Hepatocyte (in vitro differentiated cells): ENCODE measurements around the gene ALDOB. TPM values are rescaled to one million over a fixed set of nuclear protein-coding genes. Genes with fewer than 3 reads are reported as not detected.

ENCODE experiments used
- DNase-seq: peaks from one replicate; pipeline ENCODE4 v3.0.0-alpha.2; 2016; ENCODE audit warnings: low spot score
- H2AFZ ChIP-seq: fragments of 200-600 bp; sonication (generic); 2 replicates; pipeline ENCODE4 v1.6.0; 2016; ENCODE audit warnings: antibody characterized with exemption, mild to moderate bottlenecking
- H3K27ac ChIP-seq: fragments of 200-600 bp; sonication (generic); 2 replicates; pipeline ENCODE4 v1.5.1; 2016; ENCODE audit warnings: mild to moderate bottlenecking
- H3K27me3 ChIP-seq: fragments of 200-600 bp; sonication (generic); 2 replicates; pipeline ENCODE4 v1.6.1; 2016
- H3K36me3 ChIP-seq: fragments of 200-600 bp; sonication (generic); replicated peaks from 2 replicates; pipeline ENCODE4 v1.5.1; 2016; ENCODE audit warnings: low read depth; ENCODE audit not compliant: insufficient read depth
- H3K4me1 ChIP-seq: fragments of 200-600 bp; sonication (generic); 2 replicates; pipeline ENCODE4 v1.5.1; 2016; ENCODE audit warnings: mild to moderate bottlenecking, moderate library complexity; ENCODE audit not compliant: insufficient read depth
- H3K4me2 ChIP-seq: fragments of 200-600 bp; sonication (generic); 2 replicates; pipeline ENCODE4 v1.6.0; 2016
- H3K4me3 ChIP-seq: fragments of 200-600 bp; sonication (generic); 2 replicates; pipeline ENCODE4 v1.5.1; 2016; ENCODE audit warnings: mild to moderate bottlenecking
- H3K79me2 ChIP-seq: fragments of 200-600 bp; sonication (generic); 2 replicates; pipeline ENCODE4 v1.6.0; 2017; ENCODE audit warnings: mild to moderate bottlenecking
- H3K9me2 ChIP-seq: fragments of 200-600 bp; sonication (generic); replicated peaks from 2 replicates; pipeline ENCODE4 v1.6.0; 2017; ENCODE audit warnings: mild to moderate bottlenecking; ENCODE audit not compliant: insufficient read depth
- H3K9me3 ChIP-seq: fragments of 200-600 bp; sonication (generic); 2 replicates; pipeline ENCODE4 v1.5.1; 2016; ENCODE audit warnings: low read depth, mild to moderate bottlenecking
- H4K20me1 ChIP-seq: fragments of 200-600 bp; sonication (generic); 2 replicates; pipeline ENCODE4 v1.6.0; 2016; ENCODE audit warnings: mild to moderate bottlenecking; ENCODE audit not compliant: insufficient read depth, poor library complexity, severe bottlenecking
- CTCF ChIP-seq: fragments of 200-600 bp; sonication (generic); IDR thresholded peaks from 2 replicates; pipeline ENCODE4 v1.5.1; 2016; ENCODE audit warnings: antibody characterized with exemption, mild to moderate bottlenecking; ENCODE audit not compliant: poor library complexity
- EZH2 ChIP-seq: fragments of 200-600 bp; sonication (generic); IDR thresholded peaks from 2 replicates; pipeline ENCODE4 v1.6.1; 2016; ENCODE audit warnings: antibody characterized with exemption, mild to moderate bottlenecking, borderline replicate concordance
- EZH2phosphoT487 ChIP-seq: fragments of 200-600 bp; sonication (generic); IDR thresholded peaks from one replicate; pipeline ENCODE4 v1.6.1; 2018; ENCODE audit warnings: antibody characterized with exemption, mild to moderate bottlenecking, low read depth, moderate library complexity; ENCODE audit not compliant: unreplicated experiment, severe bottlenecking
- WGBS: methylation state at CpG from one replicate; pipeline ENCODE4 v1.1.6; 2016; ENCODE audit warnings: low lambda C conversion rate; ENCODE audit errors: missing lambda C conversion rate; 5-methylcytosine and 5-hydroxymethylcytosine counted together
- polyA plus RNA-seq: library from polyadenylated mRNA; unstranded; fragments of >200 nt; fragmentation: Nextera tagmentation; extraction: Ambion mirVana; gene quantifications from 2 replicates; pipeline ENCODE4 v1.2.1, GENCODE V29; 2016
- total RNA-seq: library from RNA; depleted of rRNA; stranded (reverse); fragments of >200 nt; gene quantifications from 2 replicates; pipeline ENCODE4 v1.2.3, GENCODE V29; 2014

Gene ALDOB
- total and polyA plus RNA-seq, 2 experiments from 2014 or later, result 71.6 to 236 TPM

- DNase-seq, result peak; percentile 22
- H3K27ac ChIP-seq, result peak overlapping the region; percentile 70
- 73% methylated on average over 4 of the region's 4 CpGs for WGBS
These were observed 43.9 kb upstream of the ALDOB start for GRCh38 chr9:101479338-101480030.

GRCh38 chr9:101478906-101479305 is 43.3 kb upstream of the ALDOB start:
- no peaks in the 10 kb centered on the region for H4K20me1 ChIP-seq
- H3K79me2 ChIP-seq, result peaks cover 3% of the 10 kb centered on the region
- WGBS, result 89% methylated on average over 3 of the region's 3 CpGs
- no peak overlapping the region for H3K4me2 ChIP-seq
- no peaks in the 10 kb centered on the region for H3K9me2 ChIP-seq
- no peak for DNase-seq
- H3K27ac ChIP-seq, result peak overlapping the region; percentile 70
- H3K9me3 ChIP-seq, result no peaks in the 10 kb centered on the region
- no peak for TF ChIP-seq EZH2phosphoT487
- TF ChIP-seq EZH2, result no peak
- no peak for TF ChIP-seq CTCF
- H2AFZ ChIP-seq, result no peak overlapping the region
- H3K4me1 ChIP-seq, result peaks cover 14% of the 10 kb centered on the region
- H3K27me3 ChIP-seq, result peaks cover under 1% of the 10 kb centered on the region
- no peak overlapping the region for H3K4me3 ChIP-seq
- H3K36me3 ChIP-seq, result no peaks in the 10 kb centered on the region

More at GRCh38 chr9:101479338-101480030, 43.9 kb upstream of the ALDOB start:
- peaks cover 3% of the 10 kb centered on the region for H3K79me2 ChIP-seq
- no peaks in the 10 kb centered on the region for H3K36me3 ChIP-seq
- H3K9me2 ChIP-seq, result no peaks in the 10 kb centered on the region
- no peak for TF ChIP-seq EZH2
- no peak for TF ChIP-seq EZH2phosphoT487
- no peak overlapping the region for H3K4me3 ChIP-seq
- peak overlapping the region; percentile 21 for H3K4me2 ChIP-seq
- H3K9me3 ChIP-seq, result no peaks in the 10 kb centered on the region
- peaks cover 14% of the 10 kb centered on the region for H3K4me1 ChIP-seq
- peaks cover 5% of the 10 kb centered on the region for H3K27me3 ChIP-seq
- no peaks in the 10 kb centered on the region for H4K20me1 ChIP-seq
- no peak overlapping the region for H2AFZ ChIP-seq

- H3K79me2 ChIP-seq, result peaks cover 3% of the 10 kb centered on the region
- H3K9me3 ChIP-seq, result no peaks in the 10 kb centered on the region
- peaks cover 14% of the 10 kb centered on the region for H3K4me1 ChIP-seq
- TF ChIP-seq EZH2phosphoT487 (no peak), CTCF (peak; percentile 4), EZH2 (no peak)
- H3K9me2 ChIP-seq, result no peaks in the 10 kb centered on the region
- no peaks in the 10 kb centered on the region for H3K27me3 ChIP-seq
- H4K20me1 ChIP-seq, result no peaks in the 10 kb centered on the region
- H3K4me3 ChIP-seq, result no peak overlapping the region
- no peak for DNase-seq
- H3K36me3 ChIP-seq, result no peaks in the 10 kb centered on the region
- H3K4me2 ChIP-seq, result no peak overlapping the region
- no peak overlapping the region for H2AFZ ChIP-seq
- no peak overlapping the region for H3K27ac ChIP-seq
- WGBS, result 91% methylated on average over 4 of the region's 4 CpGs
These were observed 42.9 kb upstream of the ALDOB start for GRCh38 chr9:101478444-101478843.

GRCh38 chr9:101477736-101478135 is 42.2 kb upstream of the ALDOB start:
- TF ChIP-seq EZH2, result no peak
- TF ChIP-seq CTCF, result no peak
- TF ChIP-seq EZH2phosphoT487, result no peak
- Histone ChIP-seq H4K20me1 (no peaks in the 10 kb centered on the region), H3K79me2 (no peaks in the 10 kb centered on the region), H3K36me3 (no peaks in the 10 kb centered on the region), H3K4me3 (no peak overlapping the region), H3K27me3 (no peaks in the 10 kb centered on the region), H2AFZ (no peak overlapping the region), H3K4me2 (no peak overlapping the region), H3K9me3 (no peaks in the 10 kb centered on the region), H3K27ac (no peak overlapping the region), H3K4me1 (peaks cover 14% of the 10 kb centered on the region), H3K9me2 (no peaks in the 10 kb centered on the region)
- WGBS, result 82% methylated on average over 1 of the region's 1 CpG
- no peak for DNase-seq
